K562 (cell line): Measurements from ENCODE around the gene PRSS53. TPM values are rescaled to one million over a fixed set of nuclear protein-coding genes. Genes with fewer than 3 reads are reported as not detected.

Experiments
- ATAC-seq: fragments of 200-7000 bp; cut with Tn5 transposase; 3 replicates; pipeline ENCODE4 v1.9.1; 2020; ENCODE audit warnings: moderate library complexity
- BruUV-seq: library from RNA; stranded (reverse); fragments of 400-500 nt; replicated peaks from 2 replicates; lab custom pipeline; 2021; lab: Mats Ljungman, UMichigan
- CTCF ChIA-PET: fragments of 300-600 bp; formaldehyde crosslinking; extraction: SDS; loops from one replicate; lab custom pipeline; 2021; ENCODE audit warnings: low intra/inter-chr PET ratio; lab: Yijun Ruan, JAX
- POLR2A ChIA-PET: fragments of 300-600, 350-650 bp; sonication (Branson Sonifier 250); formaldehyde crosslinking; extraction: SDS; loops from one replicate; lab custom pipeline; 2021; ENCODE audit warnings: antibody characterized with exemption, inconsistent platforms; lab: Yijun Ruan, JAX
- DNase-seq, 4 experiments: peaks; one replicate each; pipeline versions ENCODE4 v3.0.0 to v3.0.0-alpha.2; 2011 to 2018; ENCODE audit warnings: low spot score in 3 of 4, mixed read lengths in 3 of 4; ENCODE audit errors: extremely low read depth in 1 of 4
- FAIRE-seq: peaks from 2 replicates; lab custom pipeline; 2011; peaks lifted over from hg19 to GRCh38; lab: Jason Lieb, UNC
- H2AFZ ChIP-seq: 2 replicates; pipeline ENCODE4 v1.6.0; 2011; ENCODE audit warnings: low read depth, low read length, control low read depth, inconsistent platforms
- H3K27ac ChIP-seq: fragments of 200-600 bp; 3 replicates; pipeline ENCODE4 v1.8.0; 2011; ENCODE audit warnings: low read depth, mild to moderate bottlenecking, control low read depth, inconsistent platforms, low read length, moderate library complexity, mixed read lengths; ENCODE audit errors: extremely low read depth
- H3K27me3 ChIP-seq, 2 experiments: fragments of 300-600 bp in 1 of 2; 2 replicates in 1 of 2; 3 replicates in 1 of 2; pipeline versions ENCODE4 v1.6.0 to v1.8.0; 2011; ENCODE audit warnings: inconsistent platforms in 2 of 2, low read length in 2 of 2, mild to moderate bottlenecking in 1 of 2, mixed read lengths in 1 of 2, moderate library complexity in 1 of 2; ENCODE audit not compliant: control insufficient read depth in 2 of 2, insufficient read depth in 2 of 2
- H3K36me3 ChIP-seq: fragments of 300-600 bp; 3 replicates; pipeline ENCODE4 v1.8.0; 2011; ENCODE audit warnings: mild to moderate bottlenecking, low read length, inconsistent platforms; ENCODE audit not compliant: control insufficient read depth, insufficient read depth
- H3K4me1 ChIP-seq, 2 experiments: fragments of 200-600 bp in 1 of 2; replicated peaks in 1 of 2; 2 replicates in 1 of 2; 3 replicates in 1 of 2; pipeline versions ENCODE4 v1.5.1 to v1.8.0; 2011; ENCODE audit warnings: inconsistent platforms in 2 of 2, low read length in 2 of 2, mild to moderate bottlenecking in 1 of 2, mixed read lengths in 1 of 2, moderate library complexity in 1 of 2; ENCODE audit not compliant: control insufficient read depth in 2 of 2, insufficient read depth in 2 of 2
- H3K4me2 ChIP-seq: 2 replicates; pipeline ENCODE4 v1.6.1; 2011; ENCODE audit warnings: low read length, control low read depth, inconsistent platforms, mixed read lengths; ENCODE audit not compliant: insufficient read depth
- H3K4me3 ChIP-seq: fragments of 200-600 bp; sonication (generic), shearing (Covaris generic); 2 replicates; pipeline ENCODE4 v1.5.1; 2016; ENCODE audit warnings: control low read depth, inconsistent platforms
- H3K79me2 ChIP-seq: fragments of 200-600 bp; 3 replicates; pipeline ENCODE4 v1.8.0; 2011; ENCODE audit warnings: low read length, inconsistent platforms; ENCODE audit not compliant: control insufficient read depth, insufficient read depth
- H3K9ac ChIP-seq, 2 experiments: 2 replicates each; pipeline versions ENCODE4 v1.6.0 to v1.6.1; 2011; ENCODE audit warnings: low read depth in 2 of 2, low read length in 2 of 2, control low read depth in 1 of 2, inconsistent platforms in 1 of 2, mild to moderate bottlenecking in 1 of 2, mixed read lengths in 1 of 2; ENCODE audit not compliant: insufficient read depth in 1 of 2
- H3K9me1 ChIP-seq: one replicate; pipeline ENCODE4 v1.6.0; 2011; ENCODE audit warnings: inconsistent platforms, mild to moderate bottlenecking, low read length, moderate library complexity; ENCODE audit not compliant: control insufficient read depth, insufficient read depth
- H3K9me3 ChIP-seq: replicated peaks from 2 replicates; pipeline ENCODE4 v1.5.1; 2011; ENCODE audit warnings: low read depth, low read length, inconsistent platforms; ENCODE audit not compliant: control insufficient read depth, insufficient read depth
- H4K20me1 ChIP-seq: replicated peaks from 2 replicates; pipeline ENCODE4 v1.6.1; 2011; ENCODE audit warnings: low read length, inconsistent platforms, mixed read lengths; ENCODE audit not compliant: control insufficient read depth, insufficient read depth
- ADNP ChIP-seq: fragments of 200-800 bp; sonication (Bioruptor generic); IDR thresholded peaks from 2 replicates; pipeline ENCODE4 v1.6.1; 2016; ENCODE audit warnings: missing genetic modification characterization, missing compliant biosample characterization
- ARID1B ChIP-seq: fragments of 450-650 bp; IDR thresholded peaks from 2 replicates; pipeline ENCODE4 v1.6.1; 2016; ENCODE audit warnings: antibody characterized with exemption, mild to moderate bottlenecking, inconsistent platforms
- BRD9 ChIP-seq: fragments of 450-650 bp; IDR thresholded peaks from 2 replicates; pipeline ENCODE4 v1.6.1; 2018; ENCODE audit warnings: low read depth; ENCODE audit not compliant: partially characterized antibody
- DIDO1 ChIP-seq: fragments of 450-650 bp; IDR thresholded peaks from 2 replicates; pipeline ENCODE4 v1.6.1; 2016; ENCODE audit warnings: low read depth, missing biosample characterization, missing genetic modification characterization
- ESRRB ChIP-seq: fragments of 250-450 bp; sonication (Bioruptor Pico); IDR thresholded peaks from 2 replicates; pipeline ENCODE4 v1.5.0; 2020; ENCODE audit warnings: mild to moderate bottlenecking, moderate library complexity, borderline replicate concordance
- MCM2 ChIP-seq: fragments of 450-650 bp; IDR thresholded peaks from 2 replicates; pipeline ENCODE4 v1.6.1; 2017; ENCODE audit warnings: low read depth, mild to moderate bottlenecking
- MEIS2 ChIP-seq: fragments of 450-650 bp; IDR thresholded peaks from 2 replicates; pipeline ENCODE4 v1.6.1; 2014; ENCODE audit warnings: mild to moderate bottlenecking; ENCODE audit not compliant: partially characterized antibody
- PKNOX1 ChIP-seq: fragments of 450-650 bp; IDR thresholded peaks from 2 replicates; pipeline ENCODE4 v1.6.1; 2016
- SMARCA5 ChIP-seq: fragments of 450-650 bp; IDR thresholded peaks from 2 replicates; pipeline ENCODE4 v1.6.1; 2016
- SREBF1 ChIP-seq: fragments of 150-350 bp; IDR thresholded peaks from 2 replicates; pipeline ENCODE4 v1.6.1; 2014; ENCODE audit warnings: antibody characterized with exemption, low read depth, low read length, borderline replicate concordance
- STAG1 ChIP-seq: sonication (generic); formaldehyde crosslinking; IDR thresholded peaks from 2 replicates; pipeline ENCODE4 v1.5.0; 2020; ENCODE audit warnings: missing genetic modification reagents, borderline replicate concordance
- TAF9B ChIP-seq: fragments of 450-650 bp; IDR thresholded peaks from 2 replicates; pipeline ENCODE4 v1.6.1; 2018; ENCODE audit warnings: mild to moderate bottlenecking; ENCODE audit not compliant: partially characterized antibody
- TOE1 ChIP-seq, 2 experiments: fragments of 450-650 bp in 1 of 2; sonication (generic) in 1 of 2; formaldehyde crosslinking in 1 of 2; IDR thresholded peaks; 2 replicates each; pipeline versions ENCODE4 v1.7.1 to v1.8.0; 2016 to 2022; ENCODE audit warnings: borderline replicate concordance in 2 of 2, mild to moderate bottlenecking in 2 of 2, antibody characterized with exemption in 1 of 2, inconsistent platforms in 1 of 2, low read depth in 1 of 2, missing genetic modification reagents in 1 of 2, moderate library complexity in 1 of 2
- TRIM25 ChIP-seq: fragments of 450-650 bp; IDR thresholded peaks from 2 replicates; pipeline ENCODE4 v1.7.0; 2016; ENCODE audit warnings: borderline replicate concordance
- ZNF277 ChIP-seq: fragments of 250-450 bp; sonication (Bioruptor Pico); IDR thresholded peaks from 2 replicates; pipeline ENCODE4 v1.8.0; 2022; ENCODE audit warnings: inconsistent platforms, mild to moderate bottlenecking, moderate library complexity, borderline replicate concordance
- ZNF57 ChIP-seq: fragments of 450-650 bp; formaldehyde crosslinking; IDR thresholded peaks from 2 replicates; pipeline ENCODE4 v1.4.0; 2020; ENCODE audit warnings: mild to moderate bottlenecking, moderate library complexity
- WGBS: fragments of 100-300 bp; shearing (Covaris generic); methylation state at CpG from one replicate; pipeline ENCODE4 v1.1.6; 2016; ENCODE audit warnings: low coverage, mixed read lengths; ENCODE audit not compliant: insufficient coverage; ENCODE audit errors: missing lambda C conversion rate; 5-methylcytosine and 5-hydroxymethylcytosine counted together
- in situ Hi-C: fragments of 300-500 bp; cut with MboI; formaldehyde crosslinking; loops from 4 replicates; pipeline ENCODE4 v1.15.0; 2018; ENCODE audit warnings: inconsistent platforms, mixed read lengths
- intact Hi-C: fragments of 100-400 bp; cut with micrococcal nuclease; formaldehyde crosslinking; loops from 2 replicates; pipeline ENCODE4 v1.14.2; 2022
- polyA plus RNA-seq, 8 experiments: library from polyadenylated mRNA; depleted of rRNA in 4 of 8; stranded (reverse) in 5 of 8; unstranded in 3 of 8; fragments of >200 nt; fragmentation: Nextera tagmentation in 2 of 8; fragmentation: Illumina TruSeq in 1 of 8; extraction: Ambion mirVana in 2 of 8; extraction: Trizol in 1 of 8; gene quantifications; 2 replicates each; pipeline versions ENCODE4 v1.2.1 to v1.2.3, GENCODE V29; 2011 to 2014; ENCODE audit warnings: inconsistent platforms in 1 of 8, missing spikeins in 1 of 8
- total RNA-seq, 7 experiments: library from RNA; depleted of rRNA in 6 of 7; stranded (reverse); fragments of >200 nt in 6 of 7; fragmentation: Illumina TruSeq in 2 of 7; extraction: Trizol in 2 of 7; gene quantifications; 2 replicates each; pipeline versions ENCODE4 v1.2.1 to v1.2.3, GENCODE V29; 2011 to 2021; ENCODE audit warnings: low replicate concordance in 1 of 7
- TF ChIP-seq, protein P1 (sequence below), 2 experiments: fragments of 450-650 bp in 1 of 2; sonication (generic) in 1 of 2; formaldehyde crosslinking; conservative IDR thresholded peaks; 2 replicates each; pipeline versions ENCODE4 v1.4.0 to v1.8.1; 2020 to 2022; ENCODE audit warnings: mild to moderate bottlenecking in 1 of 2, missing genetic modification reagents in 1 of 2

The PRSS53 gene
- total and polyA plus RNA-seq, 9 of the 15 experiments (the other 6 are each of a cell fraction or from before 2014, with no cell fraction given): 0.40 to 1.9 (median 0.78) TPM; not detected in 2

GRCh38 chr16:31094088-31094423, 5.3 kb upstream of the PRSS53 start:
- intact Hi-C loops: loop anchor here (1.0 to 10.0 kb wide), 3 partner anchors 48 to 139 kb away; partner anchors contain the start of genes HSD3B7 and SETD1A
- Histone ChIP-seq H3K79me2 (peaks cover 22% of the 10 kb centered on the region), H4K20me1 (peaks cover 8% of the 10 kb centered on the region; the same call in 1 of the 2 replicates), H3K4me1 (peaks cover 17 to 32% of the 10 kb centered on the region in 2 experiments; a peak in 4 of 5 replicates), H3K27ac (peak overlapping the region; percentile 70), H3K4me2 (peak overlapping the region; percentile 96), H3K36me3 (peaks cover 26% of the 10 kb centered on the region; the same call in 2 of the 3 replicates), H3K9ac (peak overlapping the region; percentile 73 to 94), H3K27me3 (no peaks in the 10 kb centered on the region), H2AFZ (peak overlapping the region; percentile 90), H3K4me3 (peak overlapping the region; percentile 79), H3K9me1 (peaks cover 6% of the 10 kb centered on the region), H3K9me3 (0 out of 2 replicates have a peak, but pooled peaks cover 4% of the 10 kb centered on the region)
- in situ Hi-C loops: no loop called here
- DNase-seq (peak in 2 of 4 experiments; percentile 26 to 40), FAIRE-seq (no peak), ATAC-seq (peak; percentile 35)
- BruUV-seq: TSS peak; percentile 63
- ChIA-PET CTCF (interaction anchor here (0.9 kb wide), 1 partner anchor 109 kb away, joined by 3 read pairs; the partner anchor contains the start of gene HSD3B7), POLR2A (interaction anchor here (0.5 to 3.3 kb wide), 11 partner anchors 10 to 1216 kb away, joined by 3 to 15 read pairs (median 4); partner anchors contain the start of genes FUS and KAT8)
- TF ChIP-seq TRIM25 (0 out of 2 replicates have a peak, but pooled peaks have one; percentile 77), BRD9 (no peak), ZNF277 (CRISPR knock-in tag) (no peak), SREBF1 (no peak), SMARCA5 (peak; percentile 64; the same call in 1 of the 2 replicates), DIDO1 (no peak), ADNP (tag) (no peak), ZNF57 (no peak), ARID1B (peak; percentile 20), STAG1 (CRISPR knock-in tag) (no peak), TOE1 (IDR thresholded peaks at IDR 0.05; ENCODE audit: borderline replicate concordance) (no peak), TOE1 (CRISPR knock-in tag; IDR thresholded peaks at IDR 0.05; ENCODE audit: borderline replicate concordance, low read depth) (no peak), MEIS2 (no peak), ESRRB (CRISPR knock-in tag) (no peak), PKNOX1 (no peak), MCM2 (no peak), TAF9B (no peak)
- TF ChIP-seq, protein P1, sequence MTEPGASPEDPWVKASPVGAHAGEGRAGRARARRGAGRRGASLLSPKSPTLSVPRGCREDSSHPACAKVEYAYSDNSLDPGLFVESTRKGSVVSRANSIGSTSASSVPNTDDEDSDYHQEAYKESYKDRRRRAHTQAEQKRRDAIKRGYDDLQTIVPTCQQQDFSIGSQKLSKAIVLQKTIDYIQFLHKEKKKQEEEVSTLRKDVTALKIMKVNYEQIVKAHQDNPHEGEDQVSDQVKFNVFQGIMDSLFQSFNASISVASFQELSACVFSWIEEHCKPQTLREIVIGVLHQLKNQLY (CRISPR knock-in tag; conservative IDR thresholded peaks at IDR 0.05): no peak
- WGBS: under 1% methylated on average over 16 of the region's 20 CpGs
